ENCODE results near the gene D2HGDH.

DNA sequence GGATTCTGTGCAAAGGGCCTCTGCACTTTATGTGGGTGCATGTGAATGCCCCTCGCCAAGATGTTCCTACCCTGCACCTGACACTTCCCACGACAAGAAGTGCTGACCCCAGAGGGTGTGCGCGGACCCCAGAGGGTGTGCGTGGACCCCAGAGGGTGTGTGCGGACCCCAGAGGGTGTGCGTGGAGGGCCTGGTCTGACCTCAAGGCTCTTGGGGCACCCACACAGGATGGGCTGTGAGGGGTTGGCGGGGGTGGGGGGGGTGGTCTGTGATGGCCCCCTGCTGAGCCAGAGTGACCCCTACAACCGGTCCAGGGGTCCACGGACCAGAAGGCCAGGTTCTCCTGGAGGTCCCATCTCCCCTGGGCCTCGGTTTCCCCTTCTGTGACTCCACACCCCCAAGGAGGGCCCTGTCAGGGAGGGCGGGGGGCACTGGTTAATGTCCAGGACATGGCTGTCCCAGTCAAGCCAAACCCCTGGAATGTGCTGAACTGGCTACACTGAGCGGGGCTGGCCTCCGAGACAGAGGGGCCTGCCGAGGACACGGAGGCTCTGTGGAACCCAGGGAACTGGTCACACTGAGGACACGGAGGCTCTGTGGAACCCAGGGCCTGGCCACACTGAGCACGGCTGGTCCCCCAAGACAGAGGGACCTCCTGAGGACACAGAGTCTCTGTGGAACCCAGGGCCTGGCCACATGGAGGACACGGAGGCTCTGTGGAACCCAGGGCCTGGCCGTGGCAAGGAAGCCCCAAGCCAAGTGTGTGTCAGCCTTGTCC is 77.7 kb downstream of the D2HGDH start:
- no peak for TF ChIP-seq EZH2 (IDR thresholded peaks at IDR 0.05; ENCODE audit: borderline replicate concordance, low read length)
- no peak for TF ChIP-seq CTCF (conservative IDR thresholded peaks at IDR 0.05 in 1 of 2, IDR thresholded peaks at IDR 0.05 in 1 of 2; ENCODE audit: extremely low read depth in 1 of 2, insufficient read depth in 1 of 2, low read depth in 1 of 2, low read length in 2 of 2)

Measured in mammary epithelial cell (primary cell).